ENCODE results near the gene OTUD5. TPM values are rescaled to one million over a fixed set of nuclear protein-coding genes. Genes with fewer than 3 reads are reported as not detected.

OTUD5 gene
- total RNA-seq, 1 experiment from 2014 or later = 41.4 TPM

DNA sequence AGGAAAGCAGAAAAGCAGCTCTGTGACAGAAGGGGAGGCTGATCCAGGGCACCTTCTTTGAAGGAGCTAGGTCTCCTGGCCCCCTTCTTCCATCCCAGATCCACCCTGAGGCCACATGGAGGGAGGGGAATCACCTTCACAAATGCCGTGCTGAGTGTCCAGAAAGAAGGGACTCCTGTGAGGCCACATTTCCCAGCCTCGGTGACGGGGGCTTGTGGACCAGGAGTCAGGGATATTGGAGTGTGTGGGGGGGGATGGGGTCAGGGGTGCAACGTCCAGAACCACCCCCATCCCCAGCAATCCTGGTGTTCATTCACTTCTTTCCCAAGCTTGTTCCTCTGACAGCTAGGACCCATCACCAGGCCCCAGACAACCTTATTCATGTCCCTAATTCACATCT lies 64.5 kb downstream of the OTUD5 start:
- H3K27me3 ChIP-seq (ENCODE audit: low read length) = no peaks in the 10 kb centered on the region
- no peak overlapping the region for H2AFZ ChIP-seq (ENCODE audit: low read length)
- H3K9me2 ChIP-seq (replicated peaks; ENCODE audit: low read length) = no peaks in the 10 kb centered on the region
- H3K79me2 ChIP-seq (ENCODE audit: low read length) = peaks cover 29% of the 10 kb centered on the region
- H3K4me2 ChIP-seq (ENCODE audit: low read length) = no peak overlapping the region
- H4K20me1 ChIP-seq (ENCODE audit: low read length) = no peaks in the 10 kb centered on the region
- H3K9ac ChIP-seq (ENCODE audit: low read length) = no peak overlapping the region
- DNase-seq (no peak), ATAC-seq (no peak)
- CTCF ChIA-PET = interaction anchor here (0.6 to 0.7 kb wide), 2 partner anchors 36 to 244 kb away, joined by 3 read pairs; no protein-coding TSS in a partner anchor
- TF ChIP-seq EZH2phosphoT487 (IDR thresholded peaks at IDR 0.05; ENCODE audit: borderline replicate concordance, low read length) = no peak
- TF ChIP-seq, protein P1, sequence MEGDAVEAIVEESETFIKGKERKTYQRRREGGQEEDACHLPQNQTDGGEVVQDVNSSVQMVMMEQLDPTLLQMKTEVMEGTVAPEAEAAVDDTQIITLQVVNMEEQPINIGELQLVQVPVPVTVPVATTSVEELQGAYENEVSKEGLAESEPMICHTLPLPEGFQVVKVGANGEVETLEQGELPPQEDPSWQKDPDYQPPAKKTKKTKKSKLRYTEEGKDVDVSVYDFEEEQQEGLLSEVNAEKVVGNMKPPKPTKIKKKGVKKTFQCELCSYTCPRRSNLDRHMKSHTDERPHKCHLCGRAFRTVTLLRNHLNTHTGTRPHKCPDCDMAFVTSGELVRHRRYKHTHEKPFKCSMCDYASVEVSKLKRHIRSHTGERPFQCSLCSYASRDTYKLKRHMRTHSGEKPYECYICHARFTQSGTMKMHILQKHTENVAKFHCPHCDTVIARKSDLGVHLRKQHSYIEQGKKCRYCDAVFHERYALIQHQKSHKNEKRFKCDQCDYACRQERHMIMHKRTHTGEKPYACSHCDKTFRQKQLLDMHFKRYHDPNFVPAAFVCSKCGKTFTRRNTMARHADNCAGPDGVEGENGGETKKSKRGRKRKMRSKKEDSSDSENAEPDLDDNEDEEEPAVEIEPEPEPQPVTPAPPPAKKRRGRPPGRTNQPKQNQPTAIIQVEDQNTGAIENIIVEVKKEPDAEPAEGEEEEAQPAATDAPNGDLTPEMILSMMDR (conservative IDR thresholded peaks at IDR 0.05; ENCODE audit: low read depth, low read length) = no peak
- TF ChIP-seq EZH2 (IDR thresholded peaks at IDR 0.05; ENCODE audit: low read length, unreplicated experiment) = no peak
- no peak overlapping the region for H3K27ac ChIP-seq (ENCODE audit: low read length)
- no peaks in the 10 kb centered on the region; the same call in 1 of the 2 replicates for H3K36me3 ChIP-seq (ENCODE audit: low read depth, low read length)
- no peaks in the 10 kb centered on the region for H3K9me3 ChIP-seq (ENCODE audit: low read length)
- H3K4me3 ChIP-seq (ENCODE audit: low read length) = no peak overlapping the region
- H3F3A ChIP-seq (ENCODE audit: low read length, unreplicated experiment) = no peaks in the 10 kb centered on the region
- BruUV-seq (replicated peaks) = no TSS peak
- intact Hi-C loops (cut with micrococcal nuclease) = no loop called here
- POLR2A ChIA-PET (ENCODE audit: unreplicated experiment) = interaction anchor here (0.6 kb wide), 1 partner anchor 91 kb away, joined by 3 read pairs; the partner anchor contains the start of gene HDAC6
- peaks cover 15% of the 10 kb centered on the region; the same call in 1 of the 2 replicates for H3K4me1 ChIP-seq (ENCODE audit: insufficient read depth, low read length)

DNA sequence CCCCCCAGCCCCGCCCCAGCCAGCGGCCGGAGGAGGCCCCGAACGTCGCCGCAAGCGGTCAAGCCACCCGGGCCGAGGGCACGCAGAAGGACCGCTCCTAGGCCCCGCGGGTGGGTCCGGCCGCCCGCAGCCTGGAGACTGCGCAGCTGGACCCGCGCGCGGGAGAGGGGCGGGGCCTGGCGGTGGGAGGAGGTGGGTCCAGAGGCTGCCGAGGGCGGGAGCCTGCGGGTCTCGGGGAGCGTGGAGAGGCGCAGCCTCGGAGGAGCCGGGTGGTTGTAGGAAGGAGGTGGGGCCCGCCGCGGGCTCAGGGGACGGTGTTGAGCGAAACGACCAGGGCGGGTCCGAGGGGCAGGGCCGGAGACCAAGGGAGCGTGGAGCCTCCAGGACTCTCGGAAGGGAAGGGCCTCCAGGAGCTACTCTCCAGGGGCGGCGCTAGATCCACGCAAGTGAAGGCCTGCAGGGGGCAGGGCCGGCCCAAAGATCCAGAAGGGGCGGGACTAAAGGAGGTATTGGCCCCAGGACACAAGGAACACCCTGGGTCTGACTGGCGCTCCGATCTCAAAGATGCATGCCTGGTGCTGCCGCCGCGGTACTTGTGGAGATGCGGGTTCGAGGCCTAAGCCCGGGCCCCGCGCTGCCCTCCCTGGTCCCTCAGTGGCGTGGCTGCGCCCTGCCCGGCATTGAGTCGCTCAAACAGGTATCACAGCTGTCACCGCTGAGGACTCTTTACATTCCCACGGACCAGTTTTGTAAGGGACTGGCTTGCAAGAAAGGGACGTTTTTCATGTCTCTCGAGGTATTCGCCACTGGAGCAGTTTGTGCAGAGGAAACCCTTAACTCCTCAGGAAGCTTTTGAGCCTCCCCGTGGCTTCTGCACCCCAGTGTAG lies 65.8 kb downstream of the OTUD5 start:
- ChIA-PET POLR2A (ENCODE audit: unreplicated experiment) (interaction anchor here (0.8 kb wide), 1 partner anchor 90 kb away, joined by 4 read pairs; the partner anchor contains the start of gene HDAC6), CTCF (interaction anchor here (0.6 to 0.7 kb wide), 2 partner anchors 152 to 215 kb away, joined by 4 to 5 read pairs; partner anchors contain the start of gene TFE3)
- Histone ChIP-seq H3K4me2 (ENCODE audit: low read length) (peak overlapping the region; percentile 96), H3K9ac (ENCODE audit: low read length) (peak overlapping the region; percentile 61), H3K27me3 (ENCODE audit: low read length) (no peaks in the 10 kb centered on the region), H2AFZ (ENCODE audit: low read length) (peak overlapping the region; percentile 86), H3K27ac (ENCODE audit: low read length) (no peak overlapping the region), H3K9me3 (ENCODE audit: low read length) (no peaks in the 10 kb centered on the region), H3K4me1 (ENCODE audit: insufficient read depth, low read length) (peaks cover 14% of the 10 kb centered on the region; the same call in 1 of the 2 replicates), H4K20me1 (ENCODE audit: low read length) (no peaks in the 10 kb centered on the region), H3K36me3 (ENCODE audit: low read depth, low read length) (no peaks in the 10 kb centered on the region; the same call in 1 of the 2 replicates), H3K79me2 (ENCODE audit: low read length) (peaks cover 20% of the 10 kb centered on the region), H3K4me3 (ENCODE audit: low read length) (peak overlapping the region; percentile 64), H3F3A (ENCODE audit: low read length, unreplicated experiment) (no peaks in the 10 kb centered on the region), H3K9me2 (replicated peaks; ENCODE audit: low read length) (no peaks in the 10 kb centered on the region)
- TF ChIP-seq, protein P1 (conservative IDR thresholded peaks at IDR 0.05; ENCODE audit: low read depth, low read length) = peak; percentile 57
- no peak for TF ChIP-seq EZH2 (IDR thresholded peaks at IDR 0.05; ENCODE audit: low read length, unreplicated experiment)
- no TSS peak for BruUV-seq (replicated peaks)
- peak; percentile 91 for DNase-seq
- intact Hi-C loops (cut with micrococcal nuclease) = loop anchor here (2.0 kb wide), 3 partner anchors 23 to 89 kb away; partner anchors contain the start of gene HDAC6
- peak; percentile 94 for ATAC-seq

Data from PC-3 (cell line).